ENCODE measurements around the gene UBASH3A. TPM values are rescaled to one million over a fixed set of nuclear protein-coding genes. Genes with fewer than 3 reads are reported as not detected.

The UBASH3A gene
- total RNA-seq, 1 experiment from 2014 or later = not detected

GRCh38 chr21:42414928-42415769 lies 11.4 kb downstream of the UBASH3A start:
- intact Hi-C loops (cut with micrococcal nuclease; ENCODE audit: unreplicated experiment) = no loop called here
- Mint-ChIP-seq H3K9me3 (ENCODE audit: low read depth, unreplicated experiment) (no peaks in the 10 kb centered on the region), H3K27ac (ENCODE audit: unreplicated experiment) (peak overlapping the region; percentile 83), H3K27me3 (ENCODE audit: unreplicated experiment) (no peaks in the 10 kb centered on the region), H3K36me3 (ENCODE audit: insufficient read depth, unreplicated experiment) (peaks cover 8% of the 10 kb centered on the region), H3K4me1 (ENCODE audit: low read depth, unreplicated experiment) (peaks cover 8% of the 10 kb centered on the region), H3K4me3 (ENCODE audit: low read depth, unreplicated experiment) (peak overlapping the region; percentile 32)
- BruUV-seq (replicated peaks) = TSS peak; percentile 70
- TF ChIP-seq CTCF (IDR thresholded peaks at IDR 0.05; ENCODE audit: unreplicated experiment) = no peak
- DNase-seq = peak; percentile 78
- CTCF ChIA-PET = no interaction called here

GRCh38 chr21:42417533-42417932 lies 13.8 kb downstream of the UBASH3A start:
- Mint-ChIP-seq H3K27ac (ENCODE audit: unreplicated experiment) (no peak overlapping the region), H3K4me3 (ENCODE audit: low read depth, unreplicated experiment) (no peak overlapping the region), H3K27me3 (ENCODE audit: unreplicated experiment) (no peaks in the 10 kb centered on the region), H3K4me1 (ENCODE audit: low read depth, unreplicated experiment) (peaks cover 8% of the 10 kb centered on the region), H3K9me3 (ENCODE audit: low read depth, unreplicated experiment) (no peaks in the 10 kb centered on the region), H3K36me3 (ENCODE audit: insufficient read depth, unreplicated experiment) (peaks cover 8% of the 10 kb centered on the region)
- intact Hi-C loops (cut with micrococcal nuclease; ENCODE audit: unreplicated experiment) = no loop called here
- TF ChIP-seq CTCF (IDR thresholded peaks at IDR 0.05; ENCODE audit: unreplicated experiment) = no peak
- no peak for DNase-seq
- BruUV-seq (replicated peaks) = no TSS peak
- CTCF ChIA-PET = no interaction called here

GRCh38 chr21:42418886-42419285 lies 15.2 kb downstream of the UBASH3A start:
- H3K4me1 Mint-ChIP-seq (ENCODE audit: low read depth, unreplicated experiment) = peaks cover 8% of the 10 kb centered on the region
- H3K4me3 Mint-ChIP-seq (ENCODE audit: low read depth, unreplicated experiment) = no peak overlapping the region
- CTCF ChIA-PET = no interaction called here
- BruUV-seq (replicated peaks) = no TSS peak
- H3K27me3 Mint-ChIP-seq (ENCODE audit: unreplicated experiment) = no peaks in the 10 kb centered on the region
- no peaks in the 10 kb centered on the region for H3K9me3 Mint-ChIP-seq (ENCODE audit: low read depth, unreplicated experiment)
- no peak for TF ChIP-seq CTCF (IDR thresholded peaks at IDR 0.05; ENCODE audit: unreplicated experiment)
- H3K27ac Mint-ChIP-seq (ENCODE audit: unreplicated experiment) = no peak overlapping the region
- DNase-seq = no peak
- intact Hi-C loops (cut with micrococcal nuclease; ENCODE audit: unreplicated experiment) = no loop called here
- peaks cover 8% of the 10 kb centered on the region for H3K36me3 Mint-ChIP-seq (ENCODE audit: insufficient read depth, unreplicated experiment)

- H3K36me3 Mint-ChIP-seq (ENCODE audit: insufficient read depth, unreplicated experiment) = peaks cover 6% of the 10 kb centered on the region
- CTCF ChIA-PET = no interaction called here
- no peak for DNase-seq
- no peak for TF ChIP-seq CTCF (IDR thresholded peaks at IDR 0.05; ENCODE audit: unreplicated experiment)
- no TSS peak for BruUV-seq (replicated peaks)
- peaks cover 4% of the 10 kb centered on the region for H3K4me1 Mint-ChIP-seq (ENCODE audit: low read depth, unreplicated experiment)
- H3K9me3 Mint-ChIP-seq (ENCODE audit: low read depth, unreplicated experiment) = no peaks in the 10 kb centered on the region
- H3K27ac Mint-ChIP-seq (ENCODE audit: unreplicated experiment) = no peak overlapping the region
- no peak overlapping the region for H3K4me3 Mint-ChIP-seq (ENCODE audit: low read depth, unreplicated experiment)
- H3K27me3 Mint-ChIP-seq (ENCODE audit: unreplicated experiment) = peaks cover 2% of the 10 kb centered on the region
- intact Hi-C loops (cut with micrococcal nuclease; ENCODE audit: unreplicated experiment) = no loop called here
Measured at GRCh38 chr21:42419845-42420244, 16.1 kb downstream of the UBASH3A start.
